SK-N-SH treated with all-trans-retinoic acid at 6 μM for 48 hours (cell line): ENCODE results near the gene PIGN.

Experiments
- ATAC-seq: fragments of 200-7000 bp; cut with Tn5 transposase; 3 replicates; pipeline ENCODE4 v1.9.1; 2020; ENCODE audit warnings: mild to moderate bottlenecking, moderate library complexity
- ARNTL ChIP-seq: fragments of 450-650 bp; formaldehyde crosslinking; IDR thresholded peaks from 2 replicates; pipeline ENCODE4 v1.5.0; 2020; ENCODE audit warnings: low read depth, mild to moderate bottlenecking, moderate library complexity, borderline replicate concordance
- BACH2 ChIP-seq: fragments of 250-450 bp; sonication (Bioruptor Pico); IDR thresholded peaks from 2 replicates; pipeline ENCODE4 v1.9.0; 2021; ENCODE audit warnings: mild to moderate bottlenecking, borderline replicate concordance
- CSDC2 ChIP-seq: fragments of 250-450 bp; sonication (Bioruptor Pico); IDR thresholded peaks from 2 replicates; pipeline ENCODE4 v1.5.0; 2020; ENCODE audit warnings: mild to moderate bottlenecking, moderate library complexity
- ESRRG ChIP-seq: fragments of 250-450 bp; sonication (Bioruptor Pico); IDR thresholded peaks from 2 replicates; pipeline ENCODE4 v1.6.1; 2021; ENCODE audit warnings: mild to moderate bottlenecking
- GLIS3 ChIP-seq: fragments of 250-450 bp; sonication (Bioruptor Pico); IDR thresholded peaks from 2 replicates; pipeline ENCODE4 v1.5.0; 2020; ENCODE audit warnings: mild to moderate bottlenecking, moderate library complexity
- ISL1 ChIP-seq: fragments of 250-450 bp; sonication (Bioruptor Pico); IDR thresholded peaks from 2 replicates; pipeline ENCODE4 v2.1.2; 2022; ENCODE audit warnings: mild to moderate bottlenecking, moderate library complexity
- OSR1 ChIP-seq: fragments of 250-450 bp; sonication (Bioruptor Pico); IDR thresholded peaks from 2 replicates; pipeline ENCODE4 v1.8.0; 2022; ENCODE audit warnings: moderate library complexity, mild to moderate bottlenecking, inconsistent platforms
- SNAI2 ChIP-seq: fragments of 250-450 bp; sonication (Bioruptor Pico); IDR thresholded peaks from 2 replicates; pipeline ENCODE4 v1.5.0; 2020; ENCODE audit warnings: mild to moderate bottlenecking, moderate library complexity
- TCF4 ChIP-seq: fragments of 250-450 bp; sonication (Bioruptor Pico); IDR thresholded peaks from 2 replicates; pipeline ENCODE4 v1.8.0; 2021; ENCODE audit warnings: mild to moderate bottlenecking, moderate library complexity, borderline replicate concordance
- TOX ChIP-seq: fragments of 250-450 bp; sonication (Bioruptor Pico); IDR thresholded peaks from 2 replicates; pipeline ENCODE4 v1.8.0; 2021; ENCODE audit warnings: mild to moderate bottlenecking, moderate library complexity, borderline replicate concordance
- ZC3H10 ChIP-seq: fragments of 250-450 bp; sonication (Bioruptor Pico); IDR thresholded peaks from 2 replicates; pipeline ENCODE4 v1.5.1; 2021; ENCODE audit warnings: mild to moderate bottlenecking, moderate library complexity
- ZFP3 ChIP-seq: fragments of 250-450 bp; sonication (Bioruptor Pico); IDR thresholded peaks from 2 replicates; pipeline ENCODE4 v1.5.0; 2020; ENCODE audit warnings: mild to moderate bottlenecking, moderate library complexity
- ZFP30 ChIP-seq: fragments of 450-650 bp; formaldehyde crosslinking; IDR thresholded peaks from 2 replicates; pipeline ENCODE4 v1.5.0; 2022; ENCODE audit warnings: mild to moderate bottlenecking, moderate library complexity
- ZNF565 ChIP-seq: fragments of 450-650 bp; formaldehyde crosslinking; conservative IDR thresholded peaks from 2 replicates; pipeline ENCODE4 v1.5.0; 2020; ENCODE audit warnings: low read depth, mild to moderate bottlenecking, moderate library complexity
- ZNF70 ChIP-seq: fragments of 450-650 bp; formaldehyde crosslinking; IDR thresholded peaks from 2 replicates; pipeline ENCODE4 v1.5.0; 2020; ENCODE audit warnings: mild to moderate bottlenecking, moderate library complexity
- ZNF8 ChIP-seq: fragments of 450-650 bp; formaldehyde crosslinking; IDR thresholded peaks from 2 replicates; pipeline ENCODE4 v1.5.0; 2020; ENCODE audit warnings: mild to moderate bottlenecking, moderate library complexity
- TF ChIP-seq, protein P1 (sequence below): fragments of 250-450 bp; sonication (Bioruptor Pico); IDR thresholded peaks from 2 replicates; pipeline ENCODE4 v1.8.0; 2020; ENCODE audit warnings: mild to moderate bottlenecking, moderate library complexity, borderline replicate concordance
- TF ChIP-seq, protein P2 (sequence below): fragments of 250-450 bp; sonication (Bioruptor Pico); IDR thresholded peaks from 2 replicates; pipeline ENCODE4 v1.8.0; 2021; ENCODE audit warnings: low read depth, mild to moderate bottlenecking, moderate library complexity, borderline replicate concordance
- TF ChIP-seq, protein P3 (sequence below): fragments of 250-450 bp; sonication (Bioruptor Pico); IDR thresholded peaks from 2 replicates; pipeline ENCODE4 v1.5.1; 2021; ENCODE audit warnings: mild to moderate bottlenecking, moderate library complexity
- TF ChIP-seq, protein P4 (sequence below): fragments of 250-450 bp; sonication (Bioruptor Pico); IDR thresholded peaks from 2 replicates; pipeline ENCODE4 v1.5.1; 2020; ENCODE audit warnings: low read depth, mild to moderate bottlenecking, moderate library complexity
- TF ChIP-seq, protein P5 (sequence below): fragments of 250-450 bp; sonication (Bioruptor Pico); IDR thresholded peaks from 2 replicates; pipeline ENCODE4 v1.5.0; 2020; ENCODE audit warnings: mild to moderate bottlenecking, moderate library complexity

Gene PIGN

DNA sequence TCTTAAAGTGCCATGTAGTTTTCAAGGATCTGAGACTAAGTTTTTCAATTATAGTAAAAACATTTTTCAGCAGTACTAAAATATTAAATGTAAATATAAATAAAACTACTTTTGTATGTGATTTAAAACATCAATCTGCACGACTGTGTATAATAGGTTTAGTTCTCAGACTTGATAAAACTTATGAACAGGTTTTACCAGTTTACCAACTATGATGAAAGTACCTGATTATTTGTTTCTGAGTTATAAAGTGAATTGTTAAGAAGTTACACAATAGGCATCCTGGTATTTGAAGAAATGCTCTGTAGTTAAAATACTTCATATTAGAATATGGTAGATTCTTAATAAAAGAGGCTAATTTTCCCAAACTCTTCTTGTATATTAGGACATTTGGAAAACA, 15.0 kb upstream of the PIGN start:
- ATAC-seq: no peak
- TF ChIP-seq BACH2: no peak
- TF ChIP-seq TOX (CRISPR knock-in tag): no peak
- no peak for TF ChIP-seq ZFP30
- TF ChIP-seq, protein P1, sequence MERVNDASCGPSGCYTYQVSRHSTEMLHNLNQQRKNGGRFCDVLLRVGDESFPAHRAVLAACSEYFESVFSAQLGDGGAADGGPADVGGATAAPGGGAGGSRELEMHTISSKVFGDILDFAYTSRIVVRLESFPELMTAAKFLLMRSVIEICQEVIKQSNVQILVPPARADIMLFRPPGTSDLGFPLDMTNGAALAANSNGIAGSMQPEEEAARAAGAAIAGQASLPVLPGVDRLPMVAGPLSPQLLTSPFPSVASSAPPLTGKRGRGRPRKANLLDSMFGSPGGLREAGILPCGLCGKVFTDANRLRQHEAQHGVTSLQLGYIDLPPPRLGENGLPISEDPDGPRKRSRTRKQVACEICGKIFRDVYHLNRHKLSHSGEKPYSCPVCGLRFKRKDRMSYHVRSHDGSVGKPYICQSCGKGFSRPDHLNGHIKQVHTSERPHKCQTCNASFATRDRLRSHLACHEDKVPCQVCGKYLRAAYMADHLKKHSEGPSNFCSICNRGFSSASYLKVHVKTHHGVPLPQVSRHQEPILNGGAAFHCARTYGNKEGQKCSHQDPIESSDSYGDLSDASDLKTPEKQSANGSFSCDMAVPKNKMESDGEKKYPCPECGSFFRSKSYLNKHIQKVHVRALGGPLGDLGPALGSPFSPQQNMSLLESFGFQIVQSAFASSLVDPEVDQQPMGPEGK (CRISPR knock-in tag): no peak
- no peak for TF ChIP-seq OSR1 (CRISPR knock-in tag)
- TF ChIP-seq GLIS3 (CRISPR knock-in tag): no peak
- TF ChIP-seq ZFP3 (CRISPR knock-in tag): no peak
- TF ChIP-seq, protein P2, sequence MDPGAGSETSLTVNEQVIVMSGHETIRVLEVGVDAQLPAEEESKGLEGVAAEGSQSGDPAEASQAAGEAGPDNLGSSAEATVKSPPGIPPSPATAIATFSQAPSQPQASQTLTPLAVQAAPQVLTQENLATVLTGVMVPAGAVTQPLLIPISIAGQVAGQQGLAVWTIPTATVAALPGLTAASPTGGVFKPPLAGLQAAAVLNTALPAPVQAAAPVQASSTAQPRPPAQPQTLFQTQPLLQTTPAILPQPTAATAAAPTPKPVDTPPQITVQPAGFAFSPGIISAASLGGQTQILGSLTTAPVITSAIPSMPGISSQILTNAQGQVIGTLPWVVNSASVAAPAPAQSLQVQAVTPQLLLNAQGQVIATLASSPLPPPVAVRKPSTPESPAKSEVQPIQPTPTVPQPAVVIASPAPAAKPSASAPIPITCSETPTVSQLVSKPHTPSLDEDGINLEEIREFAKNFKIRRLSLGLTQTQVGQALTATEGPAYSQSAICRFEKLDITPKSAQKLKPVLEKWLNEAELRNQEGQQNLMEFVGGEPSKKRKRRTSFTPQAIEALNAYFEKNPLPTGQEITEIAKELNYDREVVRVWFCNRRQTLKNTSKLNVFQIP: no peak
- TF ChIP-seq ZNF565 (CRISPR knock-in tag): no peak
- no peak for TF ChIP-seq ZNF70 (CRISPR knock-in tag)
- no peak for TF ChIP-seq ESRRG (CRISPR knock-in tag)
- TF ChIP-seq TCF4 (CRISPR knock-in tag): no peak
- TF ChIP-seq CSDC2 (CRISPR knock-in tag): no peak
- TF ChIP-seq, protein P3, sequence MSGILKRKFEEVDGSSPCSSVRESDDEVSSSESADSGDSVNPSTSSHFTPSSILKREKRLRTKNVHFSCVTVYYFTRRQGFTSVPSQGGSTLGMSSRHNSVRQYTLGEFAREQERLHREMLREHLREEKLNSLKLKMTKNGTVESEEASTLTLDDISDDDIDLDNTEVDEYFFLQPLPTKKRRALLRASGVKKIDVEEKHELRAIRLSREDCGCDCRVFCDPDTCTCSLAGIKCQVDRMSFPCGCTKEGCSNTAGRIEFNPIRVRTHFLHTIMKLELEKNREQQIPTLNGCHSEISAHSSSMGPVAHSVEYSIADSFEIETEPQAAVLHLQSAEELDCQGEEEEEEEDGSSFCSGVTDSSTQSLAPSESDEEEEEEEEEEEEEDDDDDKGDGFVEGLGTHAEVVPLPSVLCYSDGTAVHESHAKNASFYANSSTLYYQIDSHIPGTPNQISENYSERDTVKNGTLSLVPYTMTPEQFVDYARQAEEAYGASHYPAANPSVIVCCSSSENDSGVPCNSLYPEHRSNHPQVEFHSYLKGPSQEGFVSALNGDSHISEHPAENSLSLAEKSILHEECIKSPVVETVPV (CRISPR knock-in tag): no peak

DNA sequence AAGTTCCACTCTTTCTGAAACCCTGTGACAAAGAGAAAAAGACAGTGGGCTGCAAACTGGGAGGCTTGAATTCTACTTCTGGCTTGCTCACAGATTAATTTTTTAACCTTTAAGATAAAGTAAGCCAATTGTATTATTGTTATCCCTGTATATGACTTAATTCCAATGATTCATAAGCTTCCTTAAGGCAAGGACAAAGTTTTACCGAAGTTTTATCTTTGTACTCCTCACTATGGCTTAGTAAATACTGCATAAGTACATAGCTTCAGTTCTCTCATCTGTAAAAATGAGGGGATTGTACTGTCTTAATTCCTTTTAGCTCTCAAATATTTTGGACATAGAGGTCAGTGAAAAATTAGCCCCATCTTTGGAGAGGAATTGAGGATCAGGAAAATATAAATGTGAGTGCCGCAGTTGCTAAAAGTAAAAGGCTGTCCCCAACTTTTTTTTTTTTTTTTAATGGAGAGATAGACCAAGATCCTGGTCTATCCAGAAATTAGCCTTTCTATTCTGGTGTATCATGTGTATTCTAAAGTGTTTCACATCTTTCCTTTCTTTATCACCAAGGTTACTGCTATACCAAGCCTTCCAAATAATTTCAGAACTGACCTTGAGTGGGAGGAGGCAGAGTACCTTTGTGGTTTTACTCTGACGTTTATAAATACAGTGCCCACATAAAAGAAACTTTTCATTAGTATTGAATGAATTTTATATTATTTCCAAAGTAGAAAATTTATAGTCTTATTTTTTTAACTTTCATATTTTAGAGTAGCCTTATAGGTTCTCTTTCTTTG, 13.5 kb upstream of the PIGN start:
- TF ChIP-seq, protein P2: no peak
- no peak for TF ChIP-seq CSDC2 (CRISPR knock-in tag)
- no peak for TF ChIP-seq GLIS3 (CRISPR knock-in tag)
- TF ChIP-seq ZNF565 (CRISPR knock-in tag): no peak
- ATAC-seq: no peak

DNA sequence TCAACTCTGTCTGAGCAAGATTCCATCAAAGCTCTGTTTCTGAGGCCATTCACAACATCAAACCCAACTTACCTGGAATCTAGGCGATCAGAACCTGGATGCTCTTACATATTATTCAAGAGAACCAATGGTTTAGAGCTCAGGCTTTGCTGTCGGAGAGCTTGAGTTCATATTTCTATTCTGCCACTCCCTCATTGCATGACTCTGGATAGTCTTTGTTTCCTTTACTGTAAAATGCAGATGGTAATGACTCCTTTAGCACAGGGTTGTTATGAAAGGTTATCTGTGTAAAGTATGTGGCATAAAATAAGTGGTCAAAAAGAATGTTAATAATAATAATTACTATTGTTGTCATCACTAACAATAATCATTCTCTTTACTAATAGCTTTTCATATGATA, 12.8 kb upstream of the PIGN start:
- no peak for ATAC-seq
- no peak for TF ChIP-seq ZNF8
- TF ChIP-seq ZNF70 (CRISPR knock-in tag): no peak
- no peak for TF ChIP-seq ARNTL (CRISPR knock-in tag)
- TF ChIP-seq ZC3H10 (CRISPR knock-in tag): no peak
- TF ChIP-seq, protein P3 (CRISPR knock-in tag): no peak
- no peak for TF ChIP-seq ISL1 (CRISPR knock-in tag)
- TF ChIP-seq BACH2: no peak
- TF ChIP-seq TOX (CRISPR knock-in tag): no peak
- TF ChIP-seq, protein P2: no peak
- TF ChIP-seq TCF4 (CRISPR knock-in tag): no peak
- TF ChIP-seq, protein P4, sequence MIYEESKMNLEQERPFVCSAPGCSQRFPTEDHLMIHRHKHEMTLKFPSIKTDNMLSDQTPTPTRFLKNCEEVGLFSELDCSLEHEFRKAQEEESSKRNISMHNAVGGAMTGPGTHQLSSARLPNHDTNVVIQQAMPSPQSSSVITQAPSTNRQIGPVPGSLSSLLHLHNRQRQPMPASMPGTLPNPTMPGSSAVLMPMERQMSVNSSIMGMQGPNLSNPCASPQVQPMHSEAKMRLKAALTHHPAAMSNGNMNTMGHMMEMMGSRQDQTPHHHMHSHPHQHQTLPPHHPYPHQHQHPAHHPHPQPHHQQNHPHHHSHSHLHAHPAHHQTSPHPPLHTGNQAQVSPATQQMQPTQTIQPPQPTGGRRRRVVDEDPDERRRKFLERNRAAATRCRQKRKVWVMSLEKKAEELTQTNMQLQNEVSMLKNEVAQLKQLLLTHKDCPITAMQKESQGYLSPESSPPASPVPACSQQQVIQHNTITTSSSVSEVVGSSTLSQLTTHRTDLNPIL (CRISPR knock-in tag): no peak
- TF ChIP-seq, protein P5, sequence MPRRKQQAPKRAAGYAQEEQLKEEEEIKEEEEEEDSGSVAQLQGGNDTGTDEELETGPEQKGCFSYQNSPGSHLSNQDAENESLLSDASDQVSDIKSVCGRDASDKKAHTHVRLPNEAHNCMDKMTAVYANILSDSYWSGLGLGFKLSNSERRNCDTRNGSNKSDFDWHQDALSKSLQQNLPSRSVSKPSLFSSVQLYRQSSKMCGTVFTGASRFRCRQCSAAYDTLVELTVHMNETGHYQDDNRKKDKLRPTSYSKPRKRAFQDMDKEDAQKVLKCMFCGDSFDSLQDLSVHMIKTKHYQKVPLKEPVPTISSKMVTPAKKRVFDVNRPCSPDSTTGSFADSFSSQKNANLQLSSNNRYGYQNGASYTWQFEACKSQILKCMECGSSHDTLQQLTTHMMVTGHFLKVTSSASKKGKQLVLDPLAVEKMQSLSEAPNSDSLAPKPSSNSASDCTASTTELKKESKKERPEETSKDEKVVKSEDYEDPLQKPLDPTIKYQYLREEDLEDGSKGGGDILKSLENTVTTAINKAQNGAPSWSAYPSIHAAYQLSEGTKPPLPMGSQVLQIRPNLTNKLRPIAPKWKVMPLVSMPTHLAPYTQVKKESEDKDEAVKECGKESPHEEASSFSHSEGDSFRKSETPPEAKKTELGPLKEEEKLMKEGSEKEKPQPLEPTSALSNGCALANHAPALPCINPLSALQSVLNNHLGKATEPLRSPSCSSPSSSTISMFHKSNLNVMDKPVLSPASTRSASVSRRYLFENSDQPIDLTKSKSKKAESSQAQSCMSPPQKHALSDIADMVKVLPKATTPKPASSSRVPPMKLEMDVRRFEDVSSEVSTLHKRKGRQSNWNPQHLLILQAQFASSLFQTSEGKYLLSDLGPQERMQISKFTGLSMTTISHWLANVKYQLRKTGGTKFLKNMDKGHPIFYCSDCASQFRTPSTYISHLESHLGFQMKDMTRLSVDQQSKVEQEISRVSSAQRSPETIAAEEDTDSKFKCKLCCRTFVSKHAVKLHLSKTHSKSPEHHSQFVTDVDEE (CRISPR knock-in tag): no peak
- TF ChIP-seq ESRRG (CRISPR knock-in tag): no peak
- TF ChIP-seq GLIS3 (CRISPR knock-in tag): no peak
- TF ChIP-seq SNAI2 (CRISPR knock-in tag): no peak
